Measurements from ENCODE around the gene MED26.
"Not testable (repeated sequence)": the region's sequence is repeated elsewhere in the genome, so short reads cannot be mapped to it uniquely, and the experiment has no call there.

Gene MED26

DNA sequence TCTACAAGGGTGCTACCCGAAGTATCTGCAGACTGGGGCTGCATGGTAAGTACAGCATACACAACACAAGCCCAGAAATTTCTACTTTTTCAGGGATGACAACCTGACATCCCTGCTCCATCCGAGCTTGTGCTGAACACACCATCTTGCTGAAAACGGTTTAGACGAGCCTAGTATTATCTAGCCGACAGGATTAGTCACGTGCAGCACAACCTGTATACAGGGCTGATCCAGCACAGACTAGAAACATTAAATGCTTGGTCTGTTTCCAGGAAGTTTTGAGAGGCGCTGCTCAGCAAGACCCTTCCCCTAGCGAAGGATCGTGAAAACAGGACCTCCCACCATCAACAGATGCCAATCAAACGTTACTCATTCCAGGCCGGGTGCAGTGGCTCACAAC lies 27.7 kb upstream of the MED26 start:
- no peak for DNase-seq (ENCODE audit: extremely low read depth, low read depth)
- TF ChIP-seq, protein P1, sequence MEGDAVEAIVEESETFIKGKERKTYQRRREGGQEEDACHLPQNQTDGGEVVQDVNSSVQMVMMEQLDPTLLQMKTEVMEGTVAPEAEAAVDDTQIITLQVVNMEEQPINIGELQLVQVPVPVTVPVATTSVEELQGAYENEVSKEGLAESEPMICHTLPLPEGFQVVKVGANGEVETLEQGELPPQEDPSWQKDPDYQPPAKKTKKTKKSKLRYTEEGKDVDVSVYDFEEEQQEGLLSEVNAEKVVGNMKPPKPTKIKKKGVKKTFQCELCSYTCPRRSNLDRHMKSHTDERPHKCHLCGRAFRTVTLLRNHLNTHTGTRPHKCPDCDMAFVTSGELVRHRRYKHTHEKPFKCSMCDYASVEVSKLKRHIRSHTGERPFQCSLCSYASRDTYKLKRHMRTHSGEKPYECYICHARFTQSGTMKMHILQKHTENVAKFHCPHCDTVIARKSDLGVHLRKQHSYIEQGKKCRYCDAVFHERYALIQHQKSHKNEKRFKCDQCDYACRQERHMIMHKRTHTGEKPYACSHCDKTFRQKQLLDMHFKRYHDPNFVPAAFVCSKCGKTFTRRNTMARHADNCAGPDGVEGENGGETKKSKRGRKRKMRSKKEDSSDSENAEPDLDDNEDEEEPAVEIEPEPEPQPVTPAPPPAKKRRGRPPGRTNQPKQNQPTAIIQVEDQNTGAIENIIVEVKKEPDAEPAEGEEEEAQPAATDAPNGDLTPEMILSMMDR (IDR thresholded peaks at IDR 0.05; ENCODE audit: low read depth, low read length, missing control alignments): no peak
- no peak overlapping the region for H3K4me3 ChIP-seq (replicated peaks; ENCODE audit: low read depth, low read length)

DNA sequence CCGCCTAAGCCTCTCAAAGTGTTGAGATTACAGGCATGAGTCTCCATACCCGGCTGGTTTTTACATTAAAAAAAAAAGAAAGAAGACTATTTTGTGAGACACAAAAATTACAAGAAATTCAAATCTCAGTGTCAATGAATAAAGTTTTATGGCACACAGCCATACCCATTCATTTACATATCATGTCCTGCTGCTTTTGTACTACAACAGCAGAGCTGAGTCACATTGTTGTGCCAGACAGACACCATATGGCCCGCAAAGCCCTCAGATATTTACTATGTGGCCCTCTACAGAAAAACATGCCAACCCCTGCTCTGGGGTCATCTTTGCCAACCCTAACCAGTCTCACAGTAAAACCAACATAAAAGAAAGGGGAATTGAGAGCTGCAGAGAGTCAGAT lies 26.6 kb upstream of the MED26 start:
- DNase-seq (ENCODE audit: extremely low read depth, low read depth): no peak

DNA sequence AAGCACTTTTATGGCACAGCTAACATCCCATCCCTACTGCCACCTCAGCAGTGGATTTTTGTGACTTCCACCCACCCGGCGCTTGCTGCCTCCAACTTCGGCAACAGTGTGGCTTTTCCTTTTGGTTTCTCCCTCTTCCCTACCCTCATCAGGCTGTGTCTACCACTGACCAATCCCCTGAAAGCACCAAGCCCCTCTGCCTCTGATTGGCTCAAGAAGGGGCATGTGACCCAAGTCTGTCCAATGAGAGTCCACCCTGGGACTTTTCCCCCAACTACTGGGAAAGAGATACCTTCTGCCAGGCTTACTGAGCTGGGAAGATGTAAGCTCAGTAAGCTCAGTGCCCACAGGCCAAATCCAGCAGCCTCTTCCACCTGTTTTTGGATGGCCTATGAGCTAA lies 26.1 kb upstream of the MED26 start:
- DNase-seq (ENCODE audit: extremely low read depth, low read depth): no peak
- TF ChIP-seq, protein P1 (IDR thresholded peaks at IDR 0.05; ENCODE audit: low read depth, low read length, missing control alignments): no peak
- no peak overlapping the region for H3K4me3 ChIP-seq (replicated peaks; ENCODE audit: low read depth, low read length)

More for the DNA sequence above, 26.6 kb upstream of the MED26 start:
- no peak overlapping the region for H3K4me3 ChIP-seq (replicated peaks; ENCODE audit: low read depth, low read length)
- TF ChIP-seq, protein P1 (IDR thresholded peaks at IDR 0.05; ENCODE audit: low read depth, low read length, missing control alignments): no peak

DNA sequence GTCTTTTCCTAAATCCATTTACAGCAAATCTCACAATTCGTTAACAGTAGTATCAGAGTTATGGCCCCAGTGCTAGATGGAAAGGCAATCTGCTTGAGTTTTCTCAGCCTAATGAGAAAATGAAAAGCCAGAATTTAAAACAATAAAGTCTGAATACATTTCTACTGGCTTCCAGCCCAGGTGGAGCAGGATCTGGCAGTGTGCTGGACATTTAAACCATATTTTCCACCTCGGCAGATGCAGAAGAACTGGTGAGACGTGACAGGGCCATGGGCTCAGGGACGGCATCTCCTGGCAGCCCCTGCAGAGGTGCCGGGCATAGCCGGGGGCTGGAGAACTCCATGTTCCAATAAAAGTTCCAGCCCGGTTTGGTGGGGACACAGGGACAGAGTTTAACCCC lies 24.9 kb upstream of the MED26 start:
- H3K4me3 ChIP-seq (replicated peaks; ENCODE audit: low read depth, low read length): no peak overlapping the region
- TF ChIP-seq, protein P1 (IDR thresholded peaks at IDR 0.05; ENCODE audit: low read depth, low read length, missing control alignments): no peak
- DNase-seq (ENCODE audit: extremely low read depth, low read depth): no peak

DNA sequence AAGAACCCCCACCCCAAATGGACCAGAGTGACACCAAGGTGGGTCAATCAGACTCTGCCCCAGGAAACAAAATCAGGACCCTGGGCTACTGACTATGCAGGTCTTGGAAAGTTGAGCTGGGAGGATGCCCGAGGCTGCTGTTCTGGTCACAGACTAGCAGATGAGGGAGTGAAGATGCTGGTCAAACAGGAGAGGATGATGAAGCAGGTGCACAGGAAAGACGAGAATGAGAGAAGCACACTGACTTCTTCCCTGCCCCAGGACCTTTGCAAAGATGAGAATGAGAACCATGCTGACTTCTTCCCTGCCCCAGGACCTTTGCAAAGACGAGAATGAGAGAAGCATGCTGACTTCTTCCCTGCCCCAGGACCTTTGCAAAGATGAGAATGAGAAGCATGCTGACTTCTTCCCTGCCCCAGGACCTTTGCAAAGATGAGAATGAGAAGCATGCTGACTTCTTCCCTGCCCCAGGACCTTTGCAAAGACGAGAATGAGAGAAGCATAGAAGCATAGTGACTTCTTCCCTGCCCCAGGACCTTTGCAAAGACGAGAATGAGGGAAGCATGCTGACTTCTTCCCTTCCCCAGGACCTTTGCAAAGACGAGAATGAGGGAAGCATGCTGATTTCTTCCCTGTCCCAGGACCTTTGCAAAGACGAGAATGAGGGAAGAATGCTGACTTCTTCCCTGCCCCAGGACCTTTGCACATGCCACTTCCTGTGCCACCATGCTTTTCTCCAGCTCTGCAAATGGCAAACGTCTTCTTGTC lies 23.6 kb upstream of the MED26 start:
- not testable (repeated sequence) for DNase-seq (ENCODE audit: extremely low read depth, low read depth); H3K4me3 ChIP-seq (replicated peaks; ENCODE audit: low read depth, low read length)

DNA sequence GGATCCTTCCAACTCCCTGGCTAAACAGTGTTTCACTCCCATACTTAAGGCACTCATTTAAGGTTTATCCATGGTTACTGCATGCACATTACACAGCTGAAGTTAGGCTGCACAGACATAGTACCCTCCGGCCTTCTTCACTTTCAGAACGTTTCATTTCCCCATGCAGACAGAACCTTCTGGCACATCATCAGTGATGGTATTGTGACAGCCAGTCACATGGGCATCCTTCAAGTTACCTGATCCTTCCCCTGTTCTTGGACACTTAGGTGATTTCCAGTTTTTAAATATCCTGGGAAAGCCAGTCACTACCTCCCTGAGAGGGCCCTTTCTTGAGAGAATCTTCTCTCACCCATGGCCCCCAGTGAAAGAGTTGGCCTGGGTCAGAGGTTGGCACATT lies 22.8 kb upstream of the MED26 start:
- TF ChIP-seq, protein P1 (IDR thresholded peaks at IDR 0.05; ENCODE audit: low read depth, low read length, missing control alignments): no peak
- no peak overlapping the region for H3K4me3 ChIP-seq (replicated peaks; ENCODE audit: low read depth, low read length)
- no peak for DNase-seq (ENCODE audit: extremely low read depth, low read depth)

DNA sequence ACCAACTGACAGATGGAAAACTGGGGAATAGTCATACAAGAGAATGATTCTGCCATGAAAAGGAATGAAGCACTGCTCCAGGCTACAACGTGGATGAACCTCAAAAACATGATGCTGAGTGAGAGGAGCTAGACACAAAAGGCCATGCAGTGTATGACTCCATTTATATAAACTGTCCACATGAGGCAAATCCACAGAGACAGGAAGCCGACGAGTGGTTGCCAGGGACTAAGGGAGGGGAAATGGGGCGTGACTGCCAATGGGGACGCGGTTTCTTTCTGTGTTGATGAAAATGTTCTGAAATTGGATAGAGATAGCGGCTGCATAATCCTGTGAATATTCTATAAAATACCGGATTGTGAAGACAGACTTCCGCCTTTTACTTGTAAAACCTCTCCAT lies 21.7 kb upstream of the MED26 start:
- no peak overlapping the region for H3K4me3 ChIP-seq (replicated peaks; ENCODE audit: low read depth, low read length)
- no peak for DNase-seq (ENCODE audit: extremely low read depth, low read depth)
- TF ChIP-seq, protein P1 (IDR thresholded peaks at IDR 0.05; ENCODE audit: low read depth, low read length, missing control alignments): no peak

Measured in HFF-Myc (cell line).